ENCODE data around the gene TRAFD1.
A peak's percentile ranks its signal among the peaks of the same experiment; 100 is the strongest.

The TRAFD1 gene

GRCh38 chr12:112159146-112159541, 33.8 kb downstream of the TRAFD1 start:
- no peak for DNase-seq

- DNase-seq = no peak
Observed at GRCh38 chr12:112160611-112161010, 35.3 kb downstream of the TRAFD1 start.

GRCh38 chr12:112161711-112162110, 36.4 kb downstream of the TRAFD1 start:
- no peak for DNase-seq

- DNase-seq = no peak
Observed at GRCh38 chr12:112162241-112162790, 37.0 kb downstream of the TRAFD1 start.

GRCh38 chr12:112163056-112163455, 37.7 kb downstream of the TRAFD1 start:
- no peak for DNase-seq

- no peak for DNase-seq
Observed at GRCh38 chr12:112163471-112163991, 38.2 kb downstream of the TRAFD1 start.

GRCh38 chr12:112164011-112164660, 38.8 kb downstream of the TRAFD1 start:
- DNase-seq = no peak

- no peak for DNase-seq
Observed at GRCh38 chr12:112165624-112166023, 40.3 kb downstream of the TRAFD1 start.

- no peak for DNase-seq
Observed at GRCh38 chr12:112166051-112167015, 41.0 kb downstream of the TRAFD1 start.

- no peak for DNase-seq
Observed at GRCh38 chr12:112167031-112167461, 41.7 kb downstream of the TRAFD1 start.

GRCh38 chr12:112167718-112168525, 42.6 kb downstream of the TRAFD1 start:
- no peak for DNase-seq

- no peak for DNase-seq
Observed at GRCh38 chr12:112168561-112168971, 43.2 kb downstream of the TRAFD1 start.

GRCh38 chr12:112169161-112169872, 44.0 kb downstream of the TRAFD1 start:
- DNase-seq = no peak

- no peak for DNase-seq
Observed at GRCh38 chr12:112169966-112170365, 44.6 kb downstream of the TRAFD1 start.

GRCh38 chr12:112170376-112170775, 45.0 kb downstream of the TRAFD1 start:
- DNase-seq = peak; percentile 33 to 47

GRCh38 chr12:112170971-112171596, 45.7 kb downstream of the TRAFD1 start:
- DNase-seq = no peak

GRCh38 chr12:112172556-112173324, 47.4 kb downstream of the TRAFD1 start:
- DNase-seq = no peak

GRCh38 chr12:112175361-112176155, 50.2 kb downstream of the TRAFD1 start:
- no peak for DNase-seq

GRCh38 chr12:112176321-112177010, 51.1 kb downstream of the TRAFD1 start:
- DNase-seq = no peak
